Suppressor macrophage treated with lipopolysaccharide for 4 hours (primary cell): ENCODE measurements around the gene VPS36.
"Not testable (repeated sequence)": the region's sequence is repeated elsewhere in the genome, so short reads cannot be mapped to it uniquely, and the experiment has no call there.

ENCODE experiments used
- DNase-seq: peaks from one replicate; pipeline ENCODE4 v3.0.0-alpha.2; 2020

VPS36 gene

DNA sequence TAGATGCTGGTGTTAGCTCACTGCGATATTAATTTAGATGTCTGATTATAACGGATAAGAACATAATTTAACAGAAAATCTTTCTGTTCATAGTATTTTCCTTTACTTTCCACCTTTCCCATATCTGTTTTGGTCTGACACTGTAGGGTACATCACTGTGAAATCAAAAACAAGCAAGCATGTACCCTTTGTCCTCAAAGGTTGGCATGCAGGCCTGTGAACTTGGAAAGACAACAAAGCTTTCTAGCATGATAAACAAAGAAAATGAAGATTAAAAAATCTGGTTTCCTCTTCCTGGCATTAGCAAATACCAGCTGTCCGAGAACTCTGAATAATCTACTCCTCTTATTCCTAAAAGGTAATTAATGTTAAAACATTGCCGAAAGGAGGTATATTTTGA is 76.0 kb downstream of the VPS36 start:
- no peak for DNase-seq

GRCh38 chr13:52373277-52373676 is 77.2 kb downstream of the VPS36 start:
- not testable (repeated sequence) for DNase-seq

DNA sequence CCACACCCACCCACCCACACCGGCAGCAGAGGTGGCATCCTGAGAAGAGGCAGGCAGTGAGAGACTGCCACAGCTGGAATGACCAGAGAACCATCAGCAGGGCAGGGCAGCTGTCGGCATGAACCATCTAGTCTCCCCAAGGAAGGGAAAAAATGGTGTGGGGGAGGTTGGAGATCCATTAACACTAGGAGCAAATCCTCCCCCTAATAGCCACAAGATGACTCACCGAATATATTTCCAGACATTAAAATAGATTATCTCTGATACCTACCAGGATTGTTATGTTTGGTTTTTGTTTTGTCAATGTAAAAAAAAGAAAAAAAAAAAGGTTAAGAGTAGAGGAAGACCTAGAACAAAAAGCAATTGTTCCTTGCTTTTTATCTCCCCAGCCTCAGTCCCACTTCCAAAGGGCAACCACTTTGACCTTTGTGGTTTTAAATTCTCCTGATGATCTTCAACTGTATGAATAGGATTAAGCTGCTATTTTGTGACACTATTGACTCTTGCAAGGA is 78.6 kb downstream of the VPS36 start:
- no peak for DNase-seq

- DNase-seq, result no peak
Measured at GRCh38 chr13:52366291-52366690, 84.1 kb downstream of the VPS36 start.
